Aorta (tissue), 4 donors: Measurements from ENCODE around the gene MRPL34. TPM values are rescaled to one million over a fixed set of nuclear protein-coding genes. Genes with fewer than 3 reads are reported as not detected.

Experiments
- polyA plus RNA-seq, 2 donors: library from polyadenylated mRNA; stranded (reverse); fragments of 200-250 nt; gene quantifications; one replicate each; pipeline ENCODE4 v1.2.3, GENCODE V29; 2013
- total RNA-seq, 2 donors: library from RNA; stranded (reverse); fragmentation: NEBNext Ultra II Directional; extraction: Animal tissue kit (Norgen Biotek cat#: 25700); gene quantifications; one replicate each; pipeline ENCODE4 v1.2.1, GENCODE V29; 2021
- donor health status: healthy with polysubstance abuse.
- donor health status: Bipolar disorder and iron deficiency.
- donor health status: DM: no; HTN: no; CAD: no.
- donor health status: DM: yes; HTN: yes; CAD: no.

MRPL34 gene
- total and polyA plus RNA-seq, 4 donors = 41.9 to 177 (median 94.0) TPM

Other genes starting within 250 kb of the MRPL34 start
- 1 to 10 TPM; 5.8 to 7.2 TPM for gene HAUS8, start 230.4 kb upstream of the MRPL34 start, total RNA-seq
- gene HAUS8, start 230.4 kb upstream of the MRPL34 start, polyA plus RNA-seq = 10 to 100 TPM in 1 of 2 donors, 1 to 10 TPM in 1; 4.5 to 15.1 TPM
- 100 to 1,000 TPM; 165 to 176 TPM for gene MYO9B, start 230.1 kb upstream of the MRPL34 start, total RNA-seq
- gene MYO9B, start 230.1 kb upstream of the MRPL34 start, polyA plus RNA-seq = 100 to 1,000 TPM in 1 of 2 donors, 10 to 100 TPM in 1; 34.3 to 183 TPM
- gene USE1, start 90.5 kb upstream of the MRPL34 start, total RNA-seq = 10 to 100 TPM; 18.7 to 24.0 TPM
- gene USE1, start 90.5 kb upstream of the MRPL34 start, polyA plus RNA-seq = 10 to 100 TPM; 47.3 to 75.2 TPM
- gene OCEL1, start 79.6 kb upstream of the MRPL34 start, total RNA-seq = 10 to 100 TPM; 10.2 to 23.0 TPM
- gene OCEL1, start 79.6 kb upstream of the MRPL34 start, polyA plus RNA-seq = 10 to 100 TPM; 26.1 to 26.2 TPM
- 10 to 100 TPM; 23.1 to 27.7 TPM for gene NR2F6, start 60.0 kb upstream of the MRPL34 start, total RNA-seq
- 10 to 100 TPM; 10.4 to 19.9 TPM for gene NR2F6, start 60.0 kb upstream of the MRPL34 start, polyA plus RNA-seq
- 10 to 100 TPM in 1 of 2 donors, 1 to 10 TPM in 1; 4.6 to 12.8 TPM for gene USHBP1, start 41.1 kb upstream of the MRPL34 start, total RNA-seq
- under 1 TPM; 0.13 to 0.61 TPM for gene USHBP1, start 41.1 kb upstream of the MRPL34 start, polyA plus RNA-seq
- gene BABAM1, start 38.4 kb upstream of the MRPL34 start, total RNA-seq = 10 to 100 TPM; 55.8 to 63.2 TPM
- 100 to 1,000 TPM in 1 of 2 donors, 10 to 100 TPM in 1; 83.6 to 102 TPM for gene BABAM1, start 38.4 kb upstream of the MRPL34 start, polyA plus RNA-seq
- gene ANKLE1, start 24.0 kb upstream of the MRPL34 start, total RNA-seq = 1 to 10 TPM in 1 of 2 donors, under 1 TPM in 1; 0.71 to 1.0 TPM
- gene ANKLE1, start 24.0 kb upstream of the MRPL34 start, polyA plus RNA-seq = under 1 TPM in 1 of 2 donors, not detected in 1; 0.95 TPM
- 10 to 100 TPM in 1 of 2 donors, 1 to 10 TPM in 1; 9.8 to 10.8 TPM for gene ABHD8, start 2.4 kb upstream of the MRPL34 start, total RNA-seq
- 10 to 100 TPM; 10.8 to 11.6 TPM for gene ABHD8, start 2.4 kb upstream of the MRPL34 start, polyA plus RNA-seq
- 10 to 100 TPM; 21.4 to 33.2 TPM for gene DDA1, start 3.7 kb downstream of the MRPL34 start, total RNA-seq
- 10 to 100 TPM; 24.2 to 71.0 TPM for gene DDA1, start 3.7 kb downstream of the MRPL34 start, polyA plus RNA-seq
- gene ANO8, start 29.0 kb downstream of the MRPL34 start, total RNA-seq = 10 to 100 TPM; 10.9 to 17.4 TPM
- gene ANO8, start 29.0 kb downstream of the MRPL34 start, polyA plus RNA-seq = 10 to 100 TPM in 1 of 2 donors, 1 to 10 TPM in 1; 1.3 to 19.4 TPM
- gene GTPBP3, start 31.7 kb downstream of the MRPL34 start, total RNA-seq = 10 to 100 TPM; 16.7 to 27.7 TPM
- gene GTPBP3, start 31.7 kb downstream of the MRPL34 start, polyA plus RNA-seq = 10 to 100 TPM in 1 of 2 donors, 1 to 10 TPM in 1; 3.4 to 32.2 TPM
- 100 to 1,000 TPM; 368 to 411 TPM for gene PLVAP, start 71.5 kb downstream of the MRPL34 start, total RNA-seq
- 10 to 100 TPM in 1 of 2 donors, 1 to 10 TPM in 1; 4.0 to 21.8 TPM for gene PLVAP, start 71.5 kb downstream of the MRPL34 start, polyA plus RNA-seq
- 1 to 10 TPM in 1 of 2 donors, under 1 TPM in 1; 0.71 to 1.7 TPM for gene CCDC194, start 88.3 kb downstream of the MRPL34 start, total RNA-seq
- not detected for gene CCDC194, start 88.3 kb downstream of the MRPL34 start, polyA plus RNA-seq
- 100 to 1,000 TPM in 1 of 2 donors, 10 to 100 TPM in 1; 72.0 to 116 TPM for gene BST2, start 99.8 kb downstream of the MRPL34 start, total RNA-seq
- gene BST2, start 99.8 kb downstream of the MRPL34 start, polyA plus RNA-seq = 100 to 1,000 TPM; 114 to 171 TPM
- 10 to 100 TPM; 28.5 to 48.0 TPM for gene MVB12A, start 114.2 kb downstream of the MRPL34 start, total RNA-seq
- 10 to 100 TPM; 50.7 to 68.6 TPM for gene MVB12A, start 114.2 kb downstream of the MRPL34 start, polyA plus RNA-seq
- under 1 TPM in 1 of 2 donors, not detected in 1; 0.30 TPM for gene TMEM221, start 142.8 kb downstream of the MRPL34 start, total RNA-seq
- under 1 TPM in 1 of 2 donors, not detected in 1; 0.38 TPM for gene TMEM221, start 142.8 kb downstream of the MRPL34 start, polyA plus RNA-seq
- gene NXNL1, start 155.1 kb downstream of the MRPL34 start, total RNA-seq = not detected
- gene NXNL1, start 155.1 kb downstream of the MRPL34 start, polyA plus RNA-seq = not detected
- 10 to 100 TPM; 12.0 to 22.2 TPM for gene SLC27A1, start 164.7 kb downstream of the MRPL34 start, total RNA-seq
- 10 to 100 TPM in 1 of 2 donors, 1 to 10 TPM in 1; 6.8 to 37.8 TPM for gene SLC27A1, start 164.7 kb downstream of the MRPL34 start, polyA plus RNA-seq
- gene PGLS, start 205.8 kb downstream of the MRPL34 start, total RNA-seq = 10 to 100 TPM; 38.0 to 50.6 TPM
- 10 to 100 TPM; 31.7 to 90.6 TPM for gene PGLS, start 205.8 kb downstream of the MRPL34 start, polyA plus RNA-seq
- 10 to 100 TPM; 67.1 to 91.2 TPM for gene COLGALT1, start 249.8 kb downstream of the MRPL34 start, total RNA-seq
- 10 to 100 TPM; 26.3 to 45.6 TPM for gene COLGALT1, start 249.8 kb downstream of the MRPL34 start, polyA plus RNA-seq